K562 (cell line): ENCODE results near the gene COL4A2. TPM values are rescaled to one million over a fixed set of nuclear protein-coding genes. Genes with fewer than 3 reads are reported as not detected.

Source experiments
- ATAC-seq: fragments of 200-7000 bp; cut with Tn5 transposase; 3 replicates; pipeline ENCODE4 v1.9.1; 2020; ENCODE audit warnings: moderate library complexity
- BruUV-seq: library from RNA; stranded (reverse); fragments of 400-500 nt; replicated peaks from 2 replicates; lab custom pipeline; 2021; lab: Mats Ljungman, UMichigan
- CTCF ChIA-PET: fragments of 300-600 bp; formaldehyde crosslinking; extraction: SDS; loops from one replicate; lab custom pipeline; 2021; ENCODE audit warnings: low intra/inter-chr PET ratio; lab: Yijun Ruan, JAX
- POLR2A ChIA-PET: fragments of 300-600, 350-650 bp; sonication (Branson Sonifier 250); formaldehyde crosslinking; extraction: SDS; loops from one replicate; lab custom pipeline; 2021; ENCODE audit warnings: antibody characterized with exemption, inconsistent platforms; lab: Yijun Ruan, JAX
- DNase-seq, 4 experiments: peaks; one replicate each; pipeline versions ENCODE4 v3.0.0 to v3.0.0-alpha.2; 2011 to 2018; ENCODE audit warnings: low spot score in 3 of 4, mixed read lengths in 3 of 4; ENCODE audit errors: extremely low read depth in 1 of 4
- FAIRE-seq: peaks from 2 replicates; lab custom pipeline; 2011; peaks lifted over from hg19 to GRCh38; lab: Jason Lieb, UNC
- H2AFZ ChIP-seq: 2 replicates; pipeline ENCODE4 v1.6.0; 2011; ENCODE audit warnings: low read depth, low read length, control low read depth, inconsistent platforms
- H3K27ac ChIP-seq: fragments of 200-600 bp; 3 replicates; pipeline ENCODE4 v1.8.0; 2011; ENCODE audit warnings: low read depth, mild to moderate bottlenecking, control low read depth, inconsistent platforms, low read length, moderate library complexity, mixed read lengths; ENCODE audit errors: extremely low read depth
- H3K27me3 ChIP-seq, 2 experiments: fragments of 300-600 bp in 1 of 2; 2 replicates in 1 of 2; 3 replicates in 1 of 2; pipeline versions ENCODE4 v1.6.0 to v1.8.0; 2011; ENCODE audit warnings: inconsistent platforms in 2 of 2, low read length in 2 of 2, mild to moderate bottlenecking in 1 of 2, mixed read lengths in 1 of 2, moderate library complexity in 1 of 2; ENCODE audit not compliant: control insufficient read depth in 2 of 2, insufficient read depth in 2 of 2
- H3K36me3 ChIP-seq: fragments of 300-600 bp; 3 replicates; pipeline ENCODE4 v1.8.0; 2011; ENCODE audit warnings: mild to moderate bottlenecking, low read length, inconsistent platforms; ENCODE audit not compliant: control insufficient read depth, insufficient read depth
- H3K4me1 ChIP-seq, 2 experiments: fragments of 200-600 bp in 1 of 2; replicated peaks in 1 of 2; 2 replicates in 1 of 2; 3 replicates in 1 of 2; pipeline versions ENCODE4 v1.5.1 to v1.8.0; 2011; ENCODE audit warnings: inconsistent platforms in 2 of 2, low read length in 2 of 2, mild to moderate bottlenecking in 1 of 2, mixed read lengths in 1 of 2, moderate library complexity in 1 of 2; ENCODE audit not compliant: control insufficient read depth in 2 of 2, insufficient read depth in 2 of 2
- H3K4me2 ChIP-seq: 2 replicates; pipeline ENCODE4 v1.6.1; 2011; ENCODE audit warnings: low read length, control low read depth, inconsistent platforms, mixed read lengths; ENCODE audit not compliant: insufficient read depth
- H3K4me3 ChIP-seq: fragments of 200-600 bp; sonication (generic), shearing (Covaris generic); 2 replicates; pipeline ENCODE4 v1.5.1; 2016; ENCODE audit warnings: control low read depth, inconsistent platforms
- H3K79me2 ChIP-seq: fragments of 200-600 bp; 3 replicates; pipeline ENCODE4 v1.8.0; 2011; ENCODE audit warnings: low read length, inconsistent platforms; ENCODE audit not compliant: control insufficient read depth, insufficient read depth
- H3K9ac ChIP-seq, 2 experiments: 2 replicates each; pipeline versions ENCODE4 v1.6.0 to v1.6.1; 2011; ENCODE audit warnings: low read depth in 2 of 2, low read length in 2 of 2, control low read depth in 1 of 2, inconsistent platforms in 1 of 2, mild to moderate bottlenecking in 1 of 2, mixed read lengths in 1 of 2; ENCODE audit not compliant: insufficient read depth in 1 of 2
- H3K9me1 ChIP-seq: one replicate; pipeline ENCODE4 v1.6.0; 2011; ENCODE audit warnings: inconsistent platforms, mild to moderate bottlenecking, low read length, moderate library complexity; ENCODE audit not compliant: control insufficient read depth, insufficient read depth
- H3K9me3 ChIP-seq: replicated peaks from 2 replicates; pipeline ENCODE4 v1.5.1; 2011; ENCODE audit warnings: low read depth, low read length, inconsistent platforms; ENCODE audit not compliant: control insufficient read depth, insufficient read depth
- H4K20me1 ChIP-seq: replicated peaks from 2 replicates; pipeline ENCODE4 v1.6.1; 2011; ENCODE audit warnings: low read length, inconsistent platforms, mixed read lengths; ENCODE audit not compliant: control insufficient read depth, insufficient read depth
- CAMTA2 ChIP-seq: fragments of 250-450 bp; sonication (Bioruptor Pico); conservative IDR thresholded peaks from 2 replicates; pipeline ENCODE4 v1.5.1; 2022
- NR2C2 ChIP-seq, 2 experiments: fragments of 200-800 bp in 1 of 2; sonication (Bioruptor generic) in 1 of 2; sonication (generic) in 1 of 2; formaldehyde crosslinking in 1 of 2; IDR thresholded peaks; 2 replicates each; pipeline versions ENCODE4 v1.6.1 to v1.8.0; 2016 to 2022; ENCODE audit warnings: mild to moderate bottlenecking in 1 of 2, missing compliant biosample characterization in 1 of 2, missing genetic modification characterization in 1 of 2, missing genetic modification reagents in 1 of 2
- RCOR1 ChIP-seq, 2 experiments: IDR thresholded peaks; 2 replicates each; pipeline ENCODE4 v1.6.1; 2012; ENCODE audit warnings: low read depth in 2 of 2, low read length in 2 of 2, borderline replicate concordance in 1 of 2, improper control_type of control experiment in 1 of 2
- ZNF143 ChIP-seq: sonication (generic); formaldehyde crosslinking; IDR thresholded peaks from 2 replicates; pipeline ENCODE4 v1.9.0; 2022; ENCODE audit warnings: mild to moderate bottlenecking, missing genetic modification reagents
- WGBS: fragments of 100-300 bp; shearing (Covaris generic); methylation state at CpG from one replicate; pipeline ENCODE4 v1.1.6; 2016; ENCODE audit warnings: low coverage, mixed read lengths; ENCODE audit not compliant: insufficient coverage; ENCODE audit errors: missing lambda C conversion rate; 5-methylcytosine and 5-hydroxymethylcytosine counted together
- in situ Hi-C: fragments of 300-500 bp; cut with MboI; formaldehyde crosslinking; loops from 4 replicates; pipeline ENCODE4 v1.15.0; 2018; ENCODE audit warnings: inconsistent platforms, mixed read lengths
- intact Hi-C: fragments of 100-400 bp; cut with micrococcal nuclease; formaldehyde crosslinking; loops from 2 replicates; pipeline ENCODE4 v1.14.2; 2022
- polyA plus RNA-seq, 8 experiments: library from polyadenylated mRNA; depleted of rRNA in 4 of 8; stranded (reverse) in 5 of 8; unstranded in 3 of 8; fragments of >200 nt; fragmentation: Nextera tagmentation in 2 of 8; fragmentation: Illumina TruSeq in 1 of 8; extraction: Ambion mirVana in 2 of 8; extraction: Trizol in 1 of 8; gene quantifications; 2 replicates each; pipeline versions ENCODE4 v1.2.1 to v1.2.3, GENCODE V29; 2011 to 2014; ENCODE audit warnings: inconsistent platforms in 1 of 8, missing spikeins in 1 of 8
- total RNA-seq, 7 experiments: library from RNA; depleted of rRNA in 6 of 7; stranded (reverse); fragments of >200 nt in 6 of 7; fragmentation: Illumina TruSeq in 2 of 7; extraction: Trizol in 2 of 7; gene quantifications; 2 replicates each; pipeline versions ENCODE4 v1.2.1 to v1.2.3, GENCODE V29; 2011 to 2021; ENCODE audit warnings: low replicate concordance in 1 of 7
- TF ChIP-seq, protein P1 (sequence below): sonication (generic); IDR thresholded peaks from 2 replicates; pipeline ENCODE4 v1.6.1; 2016
- TF ChIP-seq, protein P2 (sequence below): fragments of 150-350 bp; IDR thresholded peaks from 2 replicates; pipeline ENCODE4 v1.6.1; 2014; ENCODE audit warnings: low read depth, mild to moderate bottlenecking, low read length, borderline replicate concordance

Gene COL4A2
- total and polyA plus RNA-seq, 9 of the 15 experiments (the other 6 are each of a cell fraction or from before 2014, with no cell fraction given): 0.13 to 15.2 (median 8.1) TPM

DNA sequence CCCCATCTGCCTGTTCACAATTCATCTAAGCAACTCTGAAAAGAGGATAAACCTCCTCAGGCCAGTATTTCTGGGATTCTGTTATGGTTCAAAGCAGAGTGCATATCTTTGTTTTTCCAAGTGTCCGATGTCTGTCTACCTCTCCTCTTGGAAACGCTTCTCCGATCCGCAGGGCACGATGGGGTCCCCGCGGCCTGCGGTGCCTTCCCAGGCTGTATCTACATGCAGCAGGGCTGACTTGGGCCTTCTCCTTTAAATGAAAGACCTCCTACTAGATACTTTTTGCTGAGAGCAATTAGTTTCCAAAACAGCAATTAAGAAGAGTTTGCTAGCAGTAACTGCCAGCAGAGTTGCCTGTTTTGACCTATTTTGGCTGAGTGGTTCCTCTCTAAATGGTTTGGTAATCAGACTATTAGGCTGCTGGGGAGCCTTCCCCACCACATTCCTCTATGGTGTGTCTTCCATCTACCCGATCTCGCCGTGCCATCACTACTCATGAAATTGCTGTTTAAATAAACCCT, 23.5 kb downstream of the COL4A2 start:
- BruUV-seq: no TSS peak
- Histone ChIP-seq H3K4me3 (no peak overlapping the region), H3K4me1 (no peaks in the 10 kb centered on the region), H4K20me1 (no peaks in the 10 kb centered on the region), H3K9me3 (no peaks in the 10 kb centered on the region), H3K9me1 (no peaks in the 10 kb centered on the region), H3K36me3 (no peaks in the 10 kb centered on the region), H3K4me2 (no peak overlapping the region), H3K27ac (no peak overlapping the region), H3K9ac (no peak overlapping the region), H3K79me2 (no peaks in the 10 kb centered on the region), H3K27me3 (peaks cover 0 to 32% of the 10 kb centered on the region in 2 experiments; a peak in 3 of 5 replicates), H2AFZ (no peak overlapping the region)
- TF ChIP-seq RCOR1 (IDR thresholded peaks at IDR 0.05; ENCODE audit: borderline replicate concordance in 1 of 2, low read depth in 2 of 2, low read length in 2 of 2) (no peak), ZNF143 (no peak)
- WGBS: 0% methylated on average over 11 of the region's 11 CpGs
- DNase-seq (no peak), FAIRE-seq (no peak), ATAC-seq (no peak)
- intact Hi-C loops: no loop called here
- POLR2A ChIA-PET: interaction anchor here (0.8 kb wide), 1 partner anchor 41 kb away, joined by 3 read pairs; no protein-coding TSS in a partner anchor
- in situ Hi-C loops: no loop called here
- CTCF ChIA-PET: no interaction called here

DNA sequence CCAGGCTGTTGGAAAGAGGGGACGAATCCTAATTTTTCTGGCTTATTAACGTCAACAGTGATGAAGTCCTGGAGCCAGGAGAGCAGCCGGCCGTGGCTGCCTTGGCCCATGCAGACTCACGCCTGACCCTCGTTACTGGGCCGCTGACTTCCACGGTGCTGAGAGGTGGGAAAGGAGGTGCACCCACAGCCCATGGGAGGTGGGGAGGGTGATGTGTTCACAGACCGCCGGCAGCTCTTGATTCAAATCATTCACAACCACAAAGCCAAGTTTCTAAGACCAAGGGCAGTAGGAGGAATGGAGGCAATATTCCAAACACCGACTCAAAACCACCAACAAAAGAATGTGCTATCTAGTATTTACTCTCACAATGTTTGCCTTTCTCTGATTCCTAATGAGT, 24.3 kb downstream of the COL4A2 start:
- ChIA-PET CTCF (no interaction called here), POLR2A (interaction anchor here (0.8 to 1.5 kb wide), 2 partner anchors 8 to 42 kb away, joined by 3 to 5 read pairs; no protein-coding TSS in a partner anchor)
- WGBS: 2% methylated on average over 9 of the region's 11 CpGs
- ATAC-seq (no peak), DNase-seq (no peak), FAIRE-seq (no peak)
- H3K9ac ChIP-seq: no peak overlapping the region
- H4K20me1 ChIP-seq: no peaks in the 10 kb centered on the region
- no peaks in the 10 kb centered on the region for H3K4me1 ChIP-seq
- no peaks in the 10 kb centered on the region for H3K36me3 ChIP-seq
- H3K79me2 ChIP-seq: no peaks in the 10 kb centered on the region
- no peaks in the 10 kb centered on the region for H3K9me3 ChIP-seq
- H3K27me3 ChIP-seq: peaks cover 0 to 31% of the 10 kb centered on the region in 2 experiments; a peak in 3 of 5 replicates
- H3K4me2 ChIP-seq: no peak overlapping the region
- in situ Hi-C loops: no loop called here
- H3K4me3 ChIP-seq: no peak overlapping the region
- no peaks in the 10 kb centered on the region for H3K9me1 ChIP-seq
- no TSS peak for BruUV-seq
- intact Hi-C loops: no loop called here
- no peak overlapping the region for H3K27ac ChIP-seq
- H2AFZ ChIP-seq: no peak overlapping the region
- TF ChIP-seq NR2C2 (CRISPR knock-in tag; IDR thresholded peaks at IDR 0.05): no peak
- TF ChIP-seq NR2C2 (tag; IDR thresholded peaks at IDR 0.05): no peak
- TF ChIP-seq, protein P1, sequence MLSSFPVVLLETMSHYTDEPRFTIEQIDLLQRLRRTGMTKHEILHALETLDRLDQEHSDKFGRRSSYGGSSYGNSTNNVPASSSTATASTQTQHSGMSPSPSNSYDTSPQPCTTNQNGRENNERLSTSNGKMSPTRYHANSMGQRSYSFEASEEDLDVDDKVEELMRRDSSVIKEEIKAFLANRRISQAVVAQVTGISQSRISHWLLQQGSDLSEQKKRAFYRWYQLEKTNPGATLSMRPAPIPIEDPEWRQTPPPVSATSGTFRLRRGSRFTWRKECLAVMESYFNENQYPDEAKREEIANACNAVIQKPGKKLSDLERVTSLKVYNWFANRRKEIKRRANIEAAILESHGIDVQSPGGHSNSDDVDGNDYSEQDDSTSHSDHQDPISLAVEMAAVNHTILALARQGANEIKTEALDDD: no peak
- TF ChIP-seq CAMTA2 (CRISPR knock-in tag): no peak
- TF ChIP-seq, protein P2, sequence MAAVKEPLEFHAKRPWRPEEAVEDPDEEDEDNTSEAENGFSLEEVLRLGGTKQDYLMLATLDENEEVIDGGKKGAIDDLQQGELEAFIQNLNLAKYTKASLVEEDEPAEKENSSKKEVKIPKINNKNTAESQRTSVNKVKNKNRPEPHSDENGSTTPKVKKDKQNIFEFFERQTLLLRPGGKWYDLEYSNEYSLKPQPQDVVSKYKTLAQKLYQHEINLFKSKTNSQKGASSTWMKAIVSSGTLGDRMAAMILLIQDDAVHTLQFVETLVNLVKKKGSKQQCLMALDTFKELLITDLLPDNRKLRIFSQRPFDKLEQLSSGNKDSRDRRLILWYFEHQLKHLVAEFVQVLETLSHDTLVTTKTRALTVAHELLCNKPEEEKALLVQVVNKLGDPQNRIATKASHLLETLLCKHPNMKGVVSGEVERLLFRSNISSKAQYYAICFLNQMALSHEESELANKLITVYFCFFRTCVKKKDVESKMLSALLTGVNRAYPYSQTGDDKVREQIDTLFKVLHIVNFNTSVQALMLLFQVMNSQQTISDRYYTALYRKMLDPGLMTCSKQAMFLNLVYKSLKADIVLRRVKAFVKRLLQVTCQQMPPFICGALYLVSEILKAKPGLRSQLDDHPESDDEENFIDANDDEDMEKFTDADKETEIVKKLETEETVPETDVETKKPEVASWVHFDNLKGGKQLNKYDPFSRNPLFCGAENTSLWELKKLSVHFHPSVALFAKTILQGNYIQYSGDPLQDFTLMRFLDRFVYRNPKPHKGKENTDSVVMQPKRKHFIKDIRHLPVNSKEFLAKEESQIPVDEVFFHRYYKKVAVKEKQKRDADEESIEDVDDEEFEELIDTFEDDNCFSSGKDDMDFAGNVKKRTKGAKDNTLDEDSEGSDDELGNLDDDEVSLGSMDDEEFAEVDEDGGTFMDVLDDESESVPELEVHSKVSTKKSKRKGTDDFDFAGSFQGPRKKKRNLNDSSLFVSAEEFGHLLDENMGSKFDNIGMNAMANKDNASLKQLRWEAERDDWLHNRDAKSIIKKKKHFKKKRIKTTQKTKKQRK: no peak
